ENCODE data around the gene ZNF10.

The ZNF10 gene

GRCh38 chr12:133130038-133130807, at the start of gene ZNF10, which contains the start of gene ZNF891:
Gene ZNF10 (plus strand): TSS chr12:133130627. CDS start chr12:133144493, 13,866 bp downstream.
Gene ZNF891 (minus strand): TSS chr12:133130274. CDS start chr12:133121918, 8,356 bp downstream.
- peak; percentile 74 to 97 (median 93) for DNase-seq

- peak in 1 of 51 donors; percentile 6 for DNase-seq
Observed at GRCh38 chr12:133081159-133081780, 49.2 kb upstream of the ZNF10 start.

DNA sequence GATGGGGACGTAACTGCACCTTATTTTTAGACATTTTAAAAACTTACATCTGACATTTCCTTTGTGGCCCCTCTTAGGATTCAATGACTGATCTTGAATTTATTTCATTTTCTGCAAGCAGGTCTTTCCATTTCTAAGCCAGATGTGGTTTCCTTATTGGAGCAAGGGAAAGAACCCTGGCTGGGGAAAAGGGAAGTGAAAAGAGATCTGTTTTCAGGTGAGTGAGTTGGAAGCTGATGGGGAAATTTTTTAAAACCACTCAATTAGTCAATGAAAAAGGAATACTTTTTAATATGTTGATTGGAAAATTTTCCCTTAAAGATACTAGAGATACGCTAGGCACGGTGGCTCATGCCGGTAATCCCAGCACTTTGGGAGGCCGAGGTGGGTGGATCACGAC, 47.1 kb upstream of the ZNF10 start:
- DNase-seq: no peak

DNA sequence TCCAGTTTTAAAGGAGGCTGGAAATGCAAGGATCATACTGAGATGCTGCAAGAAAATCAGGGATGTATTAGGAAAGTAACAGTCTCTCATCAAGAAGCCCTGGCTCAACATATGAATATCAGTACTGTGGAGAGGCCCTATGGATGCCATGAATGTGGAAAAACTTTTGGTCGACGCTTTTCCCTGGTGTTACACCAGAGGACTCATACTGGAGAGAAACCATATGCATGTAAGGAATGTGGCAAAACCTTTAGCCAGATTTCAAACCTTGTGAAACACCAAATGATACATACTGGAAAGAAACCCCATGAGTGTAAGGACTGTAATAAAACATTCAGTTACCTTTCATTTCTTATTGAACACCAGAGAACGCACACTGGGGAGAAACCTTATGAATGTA, 24.8 kb upstream of the ZNF10 start:
- no peak for DNase-seq

DNA sequence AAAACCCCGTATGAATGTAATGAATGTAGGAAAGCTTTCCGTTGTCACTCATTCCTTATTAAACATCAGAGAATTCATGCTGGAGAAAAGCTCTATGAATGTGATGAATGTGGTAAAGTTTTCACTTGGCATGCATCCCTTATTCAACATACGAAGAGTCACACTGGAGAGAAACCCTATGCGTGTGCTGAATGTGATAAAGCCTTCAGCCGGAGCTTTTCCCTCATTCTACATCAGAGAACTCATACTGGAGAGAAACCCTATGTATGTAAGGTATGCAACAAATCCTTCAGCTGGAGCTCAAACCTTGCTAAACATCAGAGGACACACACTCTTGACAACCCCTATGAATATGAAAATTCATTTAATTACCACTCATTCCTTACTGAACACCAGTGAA, 24.2 kb upstream of the ZNF10 start:
- DNase-seq: no peak

- DNase-seq: no peak
Observed at GRCh38 chr12:133107121-133107520, 23.3 kb upstream of the ZNF10 start.

- DNase-seq: no peak
Observed at GRCh38 chr12:133108150-133108549, 22.3 kb upstream of the ZNF10 start.

GRCh38 chr12:133120385-133121191, 9.8 kb upstream of the ZNF10 start:
- no peak for DNase-seq

DNA sequence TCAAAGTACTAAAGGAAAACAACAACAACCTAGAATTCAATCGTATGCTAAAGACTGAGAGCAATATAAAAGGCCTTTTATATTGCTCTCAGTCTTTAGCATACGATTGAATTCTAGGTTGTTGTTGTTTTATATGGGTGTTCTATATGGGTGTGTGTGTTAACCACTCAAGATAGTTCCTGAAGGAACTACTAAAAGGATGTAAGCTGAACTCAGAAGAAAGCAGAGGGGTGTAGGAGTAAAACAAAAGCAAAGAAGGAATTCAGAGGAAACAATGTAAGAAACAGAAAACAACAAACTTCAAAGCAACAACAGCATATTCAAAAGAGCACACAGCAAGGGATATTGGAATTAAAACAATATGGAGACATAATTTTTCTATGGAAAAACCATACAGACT, 5.8 kb upstream of the ZNF10 start:
- no peak for DNase-seq

- peak in 1 of 51 donors; percentile 0 for DNase-seq
Observed at GRCh38 chr12:133129368-133130037, 924 bp upstream of the ZNF10 start.

DNA sequence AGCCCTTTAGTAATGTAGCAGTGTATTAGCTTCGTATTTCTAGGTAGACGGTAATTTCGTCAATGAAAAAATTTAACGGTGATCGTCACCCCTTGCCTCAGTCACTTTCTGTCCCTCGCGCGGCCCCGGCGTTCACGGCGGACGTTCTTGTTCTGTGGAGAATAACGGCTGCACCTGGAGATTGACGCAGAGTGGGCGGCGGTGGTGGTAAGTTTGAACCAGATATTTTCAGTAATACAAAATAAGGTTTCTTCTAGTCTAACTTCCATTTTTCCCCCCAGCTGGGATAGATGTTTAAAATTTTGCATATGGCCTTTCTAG, 341 bp downstream of the ZNF10 start:
- peak in 30 of 51 donors; percentile 8 to 71 (median 35) for DNase-seq

GRCh38 chr12:133135747-133136146, 5.3 kb downstream of the ZNF10 start:
- DNase-seq: no peak

DNA sequence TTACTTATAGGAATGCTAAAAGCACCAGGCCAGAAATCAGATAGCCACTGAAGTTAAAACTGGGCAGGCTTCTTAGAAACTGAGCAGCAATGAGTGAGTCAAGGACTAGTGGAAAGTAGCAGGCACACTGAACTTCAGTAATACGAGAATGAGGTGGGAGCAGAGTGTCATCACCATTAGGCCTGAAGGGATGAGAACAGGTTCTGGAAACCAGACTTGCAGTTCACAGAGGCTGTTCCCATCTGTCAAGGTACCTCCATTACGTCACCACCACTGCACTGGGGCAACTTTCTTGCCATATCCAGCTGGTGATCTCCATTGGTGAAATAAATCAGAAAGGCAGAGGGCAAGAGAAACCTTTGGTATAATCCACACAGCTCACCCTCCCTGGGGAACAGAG, 15.6 kb downstream of the ZNF10 start:
- DNase-seq: no peak

GRCh38 chr12:133156125-133156690, 25.8 kb downstream of the ZNF10 start:
- no peak for DNase-seq

GRCh38 chr12:133165776-133166175, 35.3 kb downstream of the ZNF10 start:
- DNase-seq: no peak

- no peak for DNase-seq
Observed at GRCh38 chr12:133172491-133172890, 42.1 kb downstream of the ZNF10 start.

DNA sequence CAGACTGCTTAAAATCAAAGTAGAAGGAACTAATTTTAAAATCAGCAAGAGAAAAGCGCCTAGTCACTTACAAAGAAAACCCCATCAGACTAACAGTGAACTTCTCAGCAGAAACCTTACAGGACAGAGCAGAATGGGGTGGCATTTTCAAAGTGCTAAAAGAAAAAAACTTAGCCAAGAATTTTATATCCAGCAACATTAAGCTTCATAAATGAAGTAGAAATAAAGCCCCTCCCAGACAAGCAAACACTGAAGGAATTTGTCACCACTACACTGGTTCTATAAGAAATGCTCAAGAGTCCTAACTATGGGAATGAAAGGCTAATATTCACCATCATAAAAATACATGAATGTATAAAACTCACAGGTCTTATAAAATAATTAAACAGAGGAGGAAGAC, 44.5 kb downstream of the ZNF10 start:
- DNase-seq: no peak

GRCh38 chr12:133180669-133181068, 50.2 kb downstream of the ZNF10 start:
- DNase-seq: no peak

DNA sequence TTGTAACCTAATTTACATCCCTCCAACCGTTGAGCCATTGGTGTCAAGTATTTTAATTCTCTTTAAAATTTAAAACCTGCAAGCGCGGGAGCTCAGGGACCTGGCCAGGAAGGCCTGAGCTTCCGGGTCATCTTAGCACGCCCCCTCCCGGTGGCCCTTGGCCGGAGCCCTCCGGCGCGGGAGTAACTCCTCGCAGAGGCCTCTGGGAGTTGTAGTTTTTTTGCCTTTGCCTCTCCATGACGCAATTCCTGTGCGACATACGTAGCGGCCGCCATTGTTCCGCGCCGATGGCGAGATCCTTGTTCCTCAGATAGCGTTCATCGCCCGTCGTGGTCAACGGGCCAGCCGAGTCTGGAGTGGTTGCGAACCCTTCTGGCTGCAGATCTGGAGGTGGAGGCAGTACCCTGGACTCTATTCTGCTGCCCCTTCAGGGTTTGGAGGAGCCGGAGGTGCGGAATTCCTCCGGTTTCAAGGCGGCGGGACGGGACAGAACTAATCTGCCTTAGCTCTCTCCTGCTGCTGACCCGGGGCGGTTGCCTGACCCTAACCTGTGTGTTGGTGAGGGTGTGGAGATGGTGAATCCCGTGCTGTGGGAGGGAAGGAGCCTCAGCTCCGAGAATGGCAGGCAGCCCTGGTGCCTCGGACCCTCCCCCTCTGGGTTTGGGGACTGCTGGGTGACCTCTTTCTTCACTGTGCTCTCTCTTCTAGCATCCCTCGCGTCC, 51.0 kb downstream of the ZNF10 start, which contains the start of gene ZNF268:
TSS of gene ZNF268 (plus strand) at position 258 of the 722 bp plus-strand sequence. CDS start 503 bp downstream, outside the sequence.
- peak; percentile 44 to 89 (median 79) for DNase-seq

- DNase-seq: no peak
Observed at GRCh38 chr12:133190176-133190575, 59.7 kb downstream of the ZNF10 start.

DNA sequence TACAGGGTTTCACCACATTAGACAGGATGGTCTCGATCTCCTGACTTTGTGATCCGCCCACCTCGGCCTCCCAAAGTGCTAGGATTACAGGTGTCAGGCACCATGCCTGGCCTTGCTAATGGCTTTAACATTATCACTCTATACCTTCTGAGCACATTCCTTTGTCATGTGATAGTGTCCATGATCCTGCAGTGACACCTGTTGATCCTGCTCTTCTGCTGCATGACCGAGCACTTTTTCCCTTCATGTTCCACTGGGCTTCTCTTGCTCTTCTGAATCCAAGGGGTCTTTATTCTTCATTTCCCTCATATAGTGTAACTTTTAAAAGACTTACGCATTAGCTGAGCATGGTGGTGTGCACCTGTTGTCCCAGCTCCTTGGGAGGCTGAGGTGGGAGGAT, 62.4 kb downstream of the ZNF10 start:
- DNase-seq: no peak
